Kidney (tissue), 14 donors: ENCODE data around the gene THSD4. TPM values are rescaled to one million over a fixed set of nuclear protein-coding genes. Genes with fewer than 3 reads are reported as not detected.

Experiments used
- DNase-seq, 5 donors: peaks; one replicate each; pipeline ENCODE4 v3.0.0-alpha.2; 2013 to 2020
- FAIRE-seq: peaks from 2 replicates; lab custom pipeline; 2012; peaks lifted over from hg19 to GRCh38; lab: Jason Lieb, UNC
- H3K27ac ChIP-seq, 2 donors: one replicate each; pipeline ENCODE4 v1.7.0; 2013; ENCODE audit warnings: low read depth in 2 of 2, low read length in 2 of 2, inconsistent platforms in 1 of 2
- H3K27me3 ChIP-seq: one replicate; pipeline ENCODE4 v1.7.1; 2013; ENCODE audit warnings: low read length, inconsistent platforms; ENCODE audit not compliant: control insufficient read depth, insufficient read depth
- H3K36me3 ChIP-seq, 3 donors: one replicate each; pipeline versions ENCODE4 v1.7.0 to v1.7.1; 2013; ENCODE audit warnings: low read length in 3 of 3, control low read depth in 1 of 3, inconsistent platforms in 1 of 3; ENCODE audit not compliant: insufficient read depth in 3 of 3, control insufficient read depth in 2 of 3
- H3K4me1 ChIP-seq, 3 donors: one replicate each; pipeline versions ENCODE4 v1.7.0 to v1.7.1; 2013; ENCODE audit warnings: low read length in 3 of 3, inconsistent platforms in 1 of 3, low read depth in 1 of 3; ENCODE audit not compliant: control insufficient read depth in 2 of 3, insufficient read depth in 2 of 3
- H3K4me3 ChIP-seq, 3 donors: one replicate each; pipeline versions ENCODE4 v1.7.0 to v1.8.1; 2013; ENCODE audit warnings: low read length in 3 of 3, control low read depth in 1 of 3, inconsistent platforms in 1 of 3
- H3K9ac ChIP-seq, 3 donors: one replicate each; pipeline versions ENCODE4 v1.7.0 to v1.7.1; 2013; ENCODE audit warnings: low read length in 3 of 3, control low read depth in 1 of 3, inconsistent platforms in 1 of 3
- H3K9me3 ChIP-seq, 3 donors: one replicate each; pipeline versions ENCODE4 v1.7.0 to v1.7.1; 2013; ENCODE audit warnings: low read length in 3 of 3, control low read depth in 1 of 3, inconsistent platforms in 1 of 3; ENCODE audit not compliant: control insufficient read depth in 2 of 3, insufficient read depth in 1 of 3
- intact Hi-C: fragments of 100-400 bp; cut with DNase I; formaldehyde crosslinking; loops from one replicate; pipeline ENCODE4 v1.11.1; 2022
- polyA plus RNA-seq: library from polyadenylated mRNA; stranded (reverse); fragments of 350-450 nt; fragmentation: Illumina TruSeq; extraction: RNeasy Lipid Tissue Mini Kit (QIAGEN cat#74804); gene quantifications from one replicate; pipeline ENCODE4 v1.2.3, GENCODE V29; 2014; ENCODE audit warnings: low read depth, low replicate concordance; ENCODE audit not compliant: insufficient read depth
- total RNA-seq: library from RNA; stranded (reverse); fragmentation: NEBNext Ultra II Directional; extraction: Animal tissue kit (Norgen Biotek cat#: 25700); gene quantifications from one replicate; pipeline ENCODE4 v1.2.1, GENCODE V29; 2021
- TF ChIP-seq, protein P1 (sequence below): IDR thresholded peaks from 3 replicates; pipeline ENCODE4 v1.5.1; 2012; ENCODE audit warnings: mild to moderate bottlenecking, moderate library complexity, borderline replicate concordance; ENCODE audit not compliant: insufficient read depth; ENCODE audit errors: extremely low read depth
- donor health status: control.
- donor health status: control.
- donor health status: control.
- donor health status: control.
- donor health status: control.
- donor health status: DM: yes; HTN: yes; CAD: no.
- donor health status: Normal renal cell carcinoma (clear cell type).

The THSD4 gene
- total and polyA plus RNA-seq, 2 donors from 2014 or later, result 9.4 to 36.3 TPM

DNA sequence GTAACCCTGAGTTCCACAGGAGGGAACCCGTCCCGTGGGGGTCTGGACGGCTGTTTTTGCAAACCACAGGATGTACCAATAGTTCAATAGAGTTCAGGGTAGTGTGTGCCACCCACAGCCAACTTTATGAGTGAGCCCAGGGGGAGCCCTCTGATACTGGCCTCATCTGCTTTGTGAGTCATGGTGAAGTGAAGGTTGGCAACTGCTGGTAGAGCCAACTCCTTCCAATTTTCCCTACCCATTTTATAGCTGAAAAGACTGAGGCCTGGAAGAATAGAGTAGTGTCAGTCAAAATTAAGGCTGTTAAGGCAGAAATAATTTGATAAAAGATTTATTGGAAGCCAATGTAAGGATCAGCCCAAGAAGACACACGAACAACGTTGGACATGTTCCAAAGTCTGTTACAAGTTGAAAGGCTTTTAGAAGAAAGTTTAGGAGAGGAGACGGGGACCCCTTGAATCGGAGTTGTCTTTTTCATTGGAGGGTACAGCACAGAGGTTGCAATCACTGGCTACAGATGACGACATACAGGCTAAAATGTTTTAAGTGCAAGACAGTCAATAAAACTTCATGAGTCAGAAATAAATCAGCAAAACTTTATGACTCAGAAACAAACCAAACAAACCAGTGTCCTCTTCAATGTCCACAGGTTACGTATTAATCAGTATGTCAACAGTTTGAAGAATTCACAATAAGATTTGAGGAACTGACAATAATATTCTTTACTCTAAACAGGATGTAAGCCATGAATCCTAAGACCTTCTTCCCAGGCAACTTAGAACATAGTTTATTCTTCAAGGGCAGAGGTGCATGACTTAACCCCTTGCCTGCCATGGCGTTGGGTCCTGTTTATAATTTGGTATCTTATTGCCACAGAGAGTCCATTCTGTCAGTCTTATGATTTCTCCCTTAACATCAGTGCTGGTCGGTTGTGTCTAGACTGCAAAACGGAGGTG is 632.1 kb downstream of the THSD4 start:
- TF ChIP-seq, protein P1, sequence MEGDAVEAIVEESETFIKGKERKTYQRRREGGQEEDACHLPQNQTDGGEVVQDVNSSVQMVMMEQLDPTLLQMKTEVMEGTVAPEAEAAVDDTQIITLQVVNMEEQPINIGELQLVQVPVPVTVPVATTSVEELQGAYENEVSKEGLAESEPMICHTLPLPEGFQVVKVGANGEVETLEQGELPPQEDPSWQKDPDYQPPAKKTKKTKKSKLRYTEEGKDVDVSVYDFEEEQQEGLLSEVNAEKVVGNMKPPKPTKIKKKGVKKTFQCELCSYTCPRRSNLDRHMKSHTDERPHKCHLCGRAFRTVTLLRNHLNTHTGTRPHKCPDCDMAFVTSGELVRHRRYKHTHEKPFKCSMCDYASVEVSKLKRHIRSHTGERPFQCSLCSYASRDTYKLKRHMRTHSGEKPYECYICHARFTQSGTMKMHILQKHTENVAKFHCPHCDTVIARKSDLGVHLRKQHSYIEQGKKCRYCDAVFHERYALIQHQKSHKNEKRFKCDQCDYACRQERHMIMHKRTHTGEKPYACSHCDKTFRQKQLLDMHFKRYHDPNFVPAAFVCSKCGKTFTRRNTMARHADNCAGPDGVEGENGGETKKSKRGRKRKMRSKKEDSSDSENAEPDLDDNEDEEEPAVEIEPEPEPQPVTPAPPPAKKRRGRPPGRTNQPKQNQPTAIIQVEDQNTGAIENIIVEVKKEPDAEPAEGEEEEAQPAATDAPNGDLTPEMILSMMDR, result no peak
- FAIRE-seq (no peak), DNase-seq (peak in 2 of 5 donors; percentile 69 to 73)
- Histone ChIP-seq H3K4me1 (peaks cover 0 to under 1% (median 0%) of the 10 kb centered on the region in 3 donors), H3K27me3 (no peaks in the 10 kb centered on the region), H3K9me3 (no peaks in the 10 kb centered on the region), H3K4me3 (no peak overlapping the region), H3K36me3 (peaks cover 0 to 3% (median 0%) of the 10 kb centered on the region in 3 donors), H3K9ac (no peak overlapping the region), H3K27ac (no peak overlapping the region)
- intact Hi-C loops, result no loop called here

DNA sequence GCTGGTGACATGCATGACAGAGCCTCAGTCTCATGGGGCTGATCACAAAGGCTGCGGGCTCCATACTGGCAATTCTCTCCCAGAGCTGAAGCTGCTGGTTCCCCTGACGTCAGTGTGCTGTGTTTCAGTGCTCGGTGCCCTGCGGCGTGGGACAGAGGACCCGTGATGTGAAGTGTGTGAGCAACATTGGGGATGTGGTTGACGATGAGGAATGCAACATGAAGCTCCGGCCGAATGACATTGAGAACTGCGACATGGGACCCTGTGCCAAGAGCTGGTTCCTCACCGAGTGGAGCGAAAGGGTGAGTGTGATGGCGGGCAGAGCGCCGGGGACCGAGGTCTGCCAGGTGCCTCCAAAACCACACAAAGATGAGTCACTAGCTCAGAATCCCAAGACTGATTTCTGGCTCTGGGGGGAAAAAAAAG is 633.0 kb downstream of the THSD4 start:
- intact Hi-C loops, result no loop called here
- TF ChIP-seq, protein P1, result no peak
- Histone ChIP-seq H3K9ac (no peak overlapping the region), H3K4me1 (peaks cover 0 to 5% (median 0%) of the 10 kb centered on the region in 3 donors), H3K36me3 (peaks cover 0 to 3% (median 0%) of the 10 kb centered on the region in 3 donors), H3K4me3 (no peak overlapping the region), H3K9me3 (no peaks in the 10 kb centered on the region), H3K27me3 (no peaks in the 10 kb centered on the region), H3K27ac (no peak overlapping the region)
- no peak for FAIRE-seq
- peak in 3 of 5 donors; percentile 34 to 50 (median 46) for DNase-seq

GRCh38 chr15:71749500-71749899 is 634.2 kb downstream of the THSD4 start:
- peaks cover 0 to 3% (median 0%) of the 10 kb centered on the region in 3 donors for H3K36me3 ChIP-seq
- TF ChIP-seq, protein P1, result no peak
- H3K27me3 ChIP-seq, result no peaks in the 10 kb centered on the region
- H3K9ac ChIP-seq, result no peak overlapping the region
- H3K9me3 ChIP-seq, result no peaks in the 10 kb centered on the region
- intact Hi-C loops, result no loop called here
- no peak for FAIRE-seq
- no peak overlapping the region for H3K27ac ChIP-seq
- no peak for DNase-seq
- H3K4me3 ChIP-seq, result no peak overlapping the region
- H3K4me1 ChIP-seq, result peaks cover 0 to 9% (median 0%) of the 10 kb centered on the region in 3 donors
